IPS-NIHi11 (cell line): ENCODE measurements around the gene KLHL3.

Experiments
- DNase-seq: peaks from one replicate; pipeline ENCODE4 v3.0.0; 2012; ENCODE audit warnings: mixed read lengths, low spot score

Gene KLHL3

GRCh38 chr5:137610598-137610997 lies 125.3 kb downstream of the KLHL3 start:
- no peak for DNase-seq

DNA sequence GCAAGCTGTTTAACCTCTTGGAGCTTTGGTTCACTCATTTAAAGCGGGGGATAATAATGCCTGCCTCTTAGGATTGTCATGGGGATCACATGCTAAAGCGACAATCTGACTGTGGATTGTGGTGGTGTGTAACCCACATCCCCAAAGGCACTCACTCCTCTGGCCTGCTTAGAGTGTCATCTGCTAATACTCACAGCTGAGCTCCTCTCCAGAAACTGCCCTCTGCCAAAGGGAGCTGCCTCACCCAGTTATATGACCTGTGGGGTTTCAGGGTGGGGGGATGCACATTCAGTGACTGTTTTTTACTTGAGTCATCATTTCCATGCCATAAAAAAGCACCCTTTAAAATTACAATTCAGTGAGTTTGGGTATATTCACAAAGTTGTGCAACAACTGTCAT lies 126.8 kb downstream of the KLHL3 start:
- no peak for DNase-seq

- no peak for DNase-seq
Measured at GRCh38 chr5:137607771-137608170, 128.1 kb downstream of the KLHL3 start.

DNA sequence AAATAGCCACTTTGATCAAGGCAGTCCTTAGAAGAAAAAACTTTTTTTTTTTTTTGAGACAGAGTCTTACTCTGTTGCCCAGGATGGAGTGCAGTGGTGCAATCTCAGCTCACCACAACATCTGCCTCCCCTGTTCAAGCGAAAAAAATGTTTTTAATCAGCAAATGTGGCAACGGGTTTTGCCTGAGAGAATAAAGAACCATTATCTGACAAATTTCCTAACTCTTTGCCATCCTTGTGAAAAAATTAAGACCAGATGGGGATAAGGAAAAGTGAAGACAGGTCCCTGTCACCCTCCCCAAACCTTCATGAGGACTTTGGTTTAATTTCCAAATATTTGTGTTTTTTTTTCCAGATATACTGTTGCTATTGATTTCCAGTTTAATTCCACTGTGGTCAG lies 129.5 kb downstream of the KLHL3 start:
- DNase-seq: no peak

DNA sequence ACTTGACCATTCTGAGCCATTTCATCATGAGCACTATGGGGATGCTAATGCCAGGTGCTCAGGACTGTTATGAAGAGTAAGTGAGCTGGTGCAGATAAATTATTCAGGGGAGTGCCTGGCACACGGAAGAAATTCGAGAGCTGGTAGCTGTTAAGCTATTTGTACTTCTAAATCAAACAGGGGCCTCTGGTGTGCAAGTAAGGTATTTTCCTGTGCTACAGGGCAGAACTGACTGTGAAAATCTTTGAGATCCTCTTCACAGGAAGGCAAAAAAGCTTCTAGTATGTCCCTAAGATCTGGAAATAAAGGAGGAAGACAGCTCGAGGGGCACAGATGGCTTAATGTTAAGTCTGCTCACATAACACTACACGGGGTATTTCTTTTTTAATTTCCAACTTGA lies 130.5 kb downstream of the KLHL3 start:
- DNase-seq: peak; percentile 39

GRCh38 chr5:137604348-137605095 lies 131.4 kb downstream of the KLHL3 start:
- DNase-seq: peak; percentile 55

- DNase-seq: no peak
Measured at GRCh38 chr5:137603891-137604290, 132.0 kb downstream of the KLHL3 start.

GRCh38 chr5:137603356-137603755 lies 132.5 kb downstream of the KLHL3 start:
- DNase-seq: no peak

DNA sequence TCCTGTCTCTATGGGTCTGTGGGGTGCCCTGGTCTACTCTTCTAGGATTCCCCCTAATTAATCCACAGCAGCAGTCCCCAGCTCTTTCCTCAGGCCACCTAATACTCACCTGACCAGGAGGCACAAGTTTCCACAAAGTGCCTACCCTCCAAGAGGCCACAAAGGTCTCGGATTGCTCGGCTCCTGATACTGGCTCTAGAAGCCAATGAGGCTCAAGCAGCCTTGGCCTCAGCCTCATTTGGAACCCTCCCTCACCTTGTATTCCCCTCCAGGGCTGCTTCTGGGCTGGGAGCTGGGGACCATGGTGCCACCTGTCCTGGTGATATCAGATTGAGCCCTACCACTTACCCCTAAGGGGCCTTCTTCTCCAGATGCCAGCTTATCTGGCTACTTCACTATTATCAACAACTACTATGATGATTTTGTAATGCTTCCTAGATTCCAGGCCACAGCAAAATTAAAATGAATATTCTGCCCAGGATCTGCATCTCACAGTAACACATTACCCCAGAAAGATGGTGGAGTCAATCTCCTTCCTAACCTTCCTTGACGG lies 133.1 kb downstream of the KLHL3 start:
- DNase-seq: no peak

GRCh38 chr5:137600721-137601360 lies 135.0 kb downstream of the KLHL3 start:
- no peak for DNase-seq

GRCh38 chr5:137599457-137599856 lies 136.4 kb downstream of the KLHL3 start:
- DNase-seq: no peak

DNA sequence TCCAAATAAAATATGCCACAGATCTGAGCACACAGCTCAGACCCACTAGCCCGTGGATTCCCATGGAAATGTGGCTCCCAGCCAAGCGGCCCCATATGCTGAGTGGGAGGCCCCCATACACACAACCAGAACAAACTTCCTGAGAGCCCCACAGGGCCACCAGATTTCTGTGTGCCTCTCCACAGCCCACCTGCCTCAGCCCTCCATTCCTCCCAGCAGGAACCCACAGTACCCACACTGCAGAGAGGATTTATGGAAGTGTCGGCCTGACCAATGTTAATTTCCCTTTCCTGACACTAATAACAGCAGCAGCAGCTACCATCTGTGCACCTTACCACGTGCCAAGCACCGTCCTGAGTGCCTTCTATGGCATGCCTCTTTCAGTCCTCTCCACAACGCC lies 137.5 kb downstream of the KLHL3 start:
- DNase-seq: no peak

DNA sequence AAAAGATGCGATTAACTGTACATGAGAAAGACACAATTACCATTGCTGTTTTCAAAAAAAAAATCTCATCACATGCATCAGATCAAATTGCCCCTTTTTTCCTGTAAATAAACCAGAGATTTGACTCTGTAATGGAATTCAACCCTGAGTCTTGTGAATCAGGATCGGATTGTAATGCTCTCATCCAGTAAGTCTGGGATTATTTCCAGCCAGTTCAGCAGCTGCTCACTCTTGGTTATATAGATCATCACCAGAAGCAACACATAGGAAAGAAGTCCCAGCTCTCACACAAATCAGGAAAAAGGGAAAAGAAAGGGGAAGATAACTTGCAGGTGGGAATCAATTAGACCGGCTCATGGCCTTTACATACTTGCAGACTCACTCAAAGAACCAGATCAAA lies 138.9 kb downstream of the KLHL3 start:
- DNase-seq: no peak

DNA sequence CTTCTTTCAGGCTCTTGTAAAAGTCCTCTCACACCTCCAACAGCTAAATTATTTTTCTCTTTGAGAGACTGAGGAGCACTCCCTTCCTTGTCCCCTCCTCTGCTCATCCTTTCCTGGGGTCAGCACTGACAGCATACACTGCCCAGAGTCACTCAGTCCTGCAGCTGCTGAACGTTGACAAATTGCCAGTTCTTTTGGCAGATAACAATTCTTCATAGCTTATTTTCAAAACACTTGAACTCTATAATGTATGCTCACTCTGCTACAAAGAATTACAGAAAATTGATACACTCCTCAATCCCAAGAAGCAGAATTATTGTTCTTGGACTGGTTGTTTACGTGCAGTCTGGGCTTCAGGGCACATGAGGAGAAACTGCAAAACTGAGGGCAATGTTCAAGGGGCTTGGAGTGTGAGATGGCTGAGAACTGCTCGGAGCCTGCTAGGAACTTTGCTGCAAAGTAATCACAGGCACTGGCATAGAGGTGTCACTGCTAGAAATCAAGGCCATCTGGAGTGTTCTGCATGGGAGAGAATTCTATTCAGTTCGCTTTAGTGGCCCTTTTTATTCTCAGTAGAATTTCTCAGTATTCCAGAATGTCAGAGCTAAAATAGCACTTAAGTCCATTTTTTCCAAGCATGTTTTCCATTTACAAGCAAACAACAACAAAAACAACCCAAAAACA lies 140.4 kb downstream of the KLHL3 start:
- no peak for DNase-seq

- no peak for DNase-seq
Measured at GRCh38 chr5:137594717-137595116, 141.2 kb downstream of the KLHL3 start.

GRCh38 chr5:137592317-137592716 lies 143.6 kb downstream of the KLHL3 start:
- no peak for DNase-seq

DNA sequence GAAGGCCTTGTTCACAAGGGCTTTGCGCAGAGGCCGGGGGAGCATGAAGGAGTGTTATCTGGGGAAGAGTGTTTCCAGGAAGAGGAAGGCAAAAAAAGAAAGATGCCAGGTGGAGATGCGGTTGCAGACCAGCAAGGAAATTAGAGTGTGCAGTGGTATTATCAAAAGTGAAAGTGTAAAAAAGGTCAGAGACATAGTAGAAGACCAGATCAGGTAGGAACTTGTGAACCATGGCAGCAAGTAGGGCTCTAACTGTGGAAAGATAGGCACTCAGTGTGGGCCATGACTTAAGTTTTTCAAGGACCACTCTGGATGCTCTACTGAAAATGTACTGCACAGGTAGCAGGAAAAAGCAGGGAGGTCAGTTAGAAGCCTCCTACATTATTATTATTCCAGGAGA lies 146.7 kb downstream of the KLHL3 start:
- no peak for DNase-seq

GRCh38 chr5:137587919-137588318 lies 148.0 kb downstream of the KLHL3 start:
- DNase-seq: no peak

DNA sequence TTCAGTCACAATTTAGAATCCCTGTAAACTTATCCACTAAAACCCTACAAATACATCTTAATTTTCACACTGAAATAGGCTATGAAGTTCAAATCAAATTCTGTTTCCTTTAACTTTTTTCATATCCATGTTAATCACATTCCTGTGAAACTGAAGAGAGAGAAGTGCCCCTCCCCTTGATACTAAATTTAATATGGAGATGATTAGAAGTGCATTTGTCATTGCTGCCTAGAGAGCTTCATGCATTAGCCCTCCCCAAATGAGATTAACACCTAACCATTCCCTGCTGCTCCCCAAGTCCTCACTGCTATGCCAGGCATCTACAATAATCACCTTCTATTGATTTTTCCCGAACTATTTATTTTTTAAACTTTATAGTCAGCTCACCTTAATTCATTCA lies 151.6 kb downstream of the KLHL3 start:
- no peak for DNase-seq

DNA sequence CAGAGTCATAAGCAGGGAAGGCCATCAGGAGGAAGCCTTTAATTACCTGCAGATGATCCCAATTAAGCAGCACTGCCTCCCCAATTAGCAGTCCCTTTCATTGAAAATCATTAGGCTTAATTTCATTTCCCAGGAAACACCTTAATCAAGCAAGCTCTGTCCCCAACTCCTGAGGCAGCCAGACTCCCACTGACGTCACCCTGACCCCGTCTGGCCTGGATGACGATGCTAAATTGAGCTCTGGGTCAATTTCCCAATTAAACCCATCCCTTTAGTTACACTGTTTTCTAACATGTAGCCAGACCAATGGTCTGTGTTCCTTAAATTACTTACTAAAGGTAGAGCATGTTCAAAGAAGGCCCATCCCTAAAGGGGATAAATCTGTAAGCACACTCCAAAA lies 152.8 kb downstream of the KLHL3 start:
- DNase-seq: no peak

GRCh38 chr5:137582218-137582617 lies 153.7 kb downstream of the KLHL3 start:
- no peak for DNase-seq

- DNase-seq: no peak
Measured at GRCh38 chr5:137581776-137582175, 154.1 kb downstream of the KLHL3 start.

DNA sequence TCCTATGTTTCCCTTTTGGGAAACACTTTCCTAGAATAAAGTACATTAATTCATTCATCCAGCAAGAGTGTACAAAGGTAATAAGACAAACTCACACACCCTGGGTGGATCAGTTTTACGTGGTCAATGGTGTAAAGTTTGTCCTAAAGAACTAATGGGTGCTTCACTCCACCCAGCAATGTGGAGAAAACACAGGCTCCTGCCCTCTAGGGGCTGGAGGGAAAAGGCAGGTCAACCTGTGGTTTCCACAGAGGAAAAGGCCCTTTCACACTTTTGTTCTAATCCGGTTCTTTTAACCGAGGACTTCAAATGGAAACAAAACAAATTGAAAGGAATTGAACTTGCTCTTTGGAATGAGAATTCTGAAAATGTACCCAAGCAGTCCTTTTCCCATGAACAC lies 155.9 kb downstream of the KLHL3 start:
- DNase-seq: peak; percentile 41
